AG20443 (cell line): ENCODE results near the gene UQCRHL.
A peak's percentile ranks its signal among the peaks of the same experiment; 100 is the strongest.
"Not testable (repeated sequence)": the region's sequence is repeated elsewhere in the genome, so short reads cannot be mapped to it uniquely, and the experiment has no call there.

Source experiments
- DNase-seq: peaks from one replicate; pipeline ENCODE4 v3.0.0; 2012; ENCODE audit warnings: low spot score, mixed read lengths

UQCRHL gene

DNA sequence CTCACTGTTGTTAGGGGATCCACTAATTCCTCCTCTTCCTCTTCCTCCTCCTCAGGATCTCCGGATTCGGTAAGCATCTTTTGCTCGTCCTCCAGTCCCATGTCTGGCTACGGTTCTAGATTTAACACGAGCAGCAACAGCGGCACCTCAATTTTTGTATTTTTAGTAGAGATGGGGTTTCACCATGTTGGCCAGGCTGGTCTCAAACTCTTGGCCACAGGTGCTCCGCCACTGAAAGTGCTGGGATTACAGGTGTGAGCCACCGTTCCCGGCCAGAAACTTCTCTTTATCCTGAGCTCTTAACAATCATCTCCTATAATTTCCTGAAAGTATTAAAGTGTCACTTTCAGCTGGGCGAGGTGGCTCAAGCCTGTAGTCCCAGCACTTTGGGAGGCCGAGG, at the start of gene UQCRHL:
TSS of gene UQCRHL (minus strand) at position 101 of the 400 bp plus-strand sequence. CDS start at position 101, 0 bp downstream.
- DNase-seq: not testable (repeated sequence)

GRCh38 chr1:15856888-15857287, 49.4 kb upstream of the UQCRHL start:
- DNase-seq: no peak

DNA sequence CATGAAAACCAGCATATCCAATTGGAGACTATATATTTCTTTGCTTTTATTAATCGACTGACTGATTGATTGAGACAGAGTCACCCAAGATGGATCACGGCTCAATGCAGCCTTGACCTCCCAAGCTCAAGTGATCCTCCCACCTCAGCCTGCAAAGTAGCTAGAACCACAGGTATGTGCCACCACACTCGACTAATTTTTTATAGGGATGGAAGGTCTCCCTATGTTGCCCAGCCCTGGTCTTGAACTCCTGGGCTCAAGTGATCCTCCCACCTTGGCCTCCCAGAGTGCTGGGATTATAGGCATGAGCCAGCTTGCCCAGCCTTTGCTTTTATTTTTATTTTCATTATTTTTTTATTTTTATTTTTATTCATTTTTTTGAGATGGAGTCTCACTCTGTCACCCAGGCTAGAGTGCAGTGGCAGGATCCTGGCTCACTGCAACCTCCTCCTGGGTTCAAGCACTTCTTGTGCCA, 45.4 kb upstream of the UQCRHL start:
- DNase-seq: no peak

GRCh38 chr1:15852036-15852827, 44.8 kb upstream of the UQCRHL start:
- DNase-seq: no peak

DNA sequence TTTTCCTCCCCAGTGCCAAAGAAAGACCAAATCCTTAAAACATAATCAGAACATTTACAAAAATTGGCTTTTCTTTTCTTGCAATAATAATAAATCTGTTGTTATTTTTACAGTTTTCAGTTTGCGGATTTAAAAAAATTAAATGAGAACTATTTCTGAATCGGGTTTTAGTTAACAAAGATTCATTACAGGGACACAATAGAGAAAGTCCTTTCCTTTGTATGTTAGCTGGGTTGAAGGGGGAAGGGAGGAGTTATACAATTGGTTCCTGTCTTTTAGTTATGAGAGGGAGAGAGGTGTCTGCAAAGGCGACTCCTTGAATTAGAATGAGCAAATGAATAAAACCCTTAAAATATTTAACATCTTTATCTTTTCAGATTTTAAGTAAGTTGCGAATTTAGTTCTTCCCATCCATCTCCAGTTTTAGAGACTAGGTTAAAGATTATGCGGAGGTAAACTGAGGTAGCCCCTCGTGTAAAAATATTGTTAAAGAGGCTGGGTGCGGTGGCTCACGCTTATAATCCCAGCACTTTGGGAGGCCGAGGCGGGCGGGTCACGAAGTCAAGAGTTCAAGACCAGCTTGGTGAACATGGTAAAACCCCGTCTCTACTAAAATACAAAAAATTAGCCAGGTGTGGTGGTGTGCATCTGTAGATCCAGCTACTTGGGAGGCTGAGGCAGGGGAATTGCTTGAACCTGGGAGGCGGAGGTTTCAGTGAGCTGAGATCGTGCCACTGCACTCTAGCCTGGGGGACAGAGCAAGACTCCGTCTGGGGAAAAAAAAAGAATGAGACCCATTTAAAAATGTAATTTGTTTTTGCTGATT, 44.0 kb upstream of the UQCRHL start:
- no peak for DNase-seq

GRCh38 chr1:15850471-15851001, 43.1 kb upstream of the UQCRHL start:
- DNase-seq: no peak

- DNase-seq: peak; percentile 11
Observed at GRCh38 chr1:15849775-15850324, 42.4 kb upstream of the UQCRHL start.

DNA sequence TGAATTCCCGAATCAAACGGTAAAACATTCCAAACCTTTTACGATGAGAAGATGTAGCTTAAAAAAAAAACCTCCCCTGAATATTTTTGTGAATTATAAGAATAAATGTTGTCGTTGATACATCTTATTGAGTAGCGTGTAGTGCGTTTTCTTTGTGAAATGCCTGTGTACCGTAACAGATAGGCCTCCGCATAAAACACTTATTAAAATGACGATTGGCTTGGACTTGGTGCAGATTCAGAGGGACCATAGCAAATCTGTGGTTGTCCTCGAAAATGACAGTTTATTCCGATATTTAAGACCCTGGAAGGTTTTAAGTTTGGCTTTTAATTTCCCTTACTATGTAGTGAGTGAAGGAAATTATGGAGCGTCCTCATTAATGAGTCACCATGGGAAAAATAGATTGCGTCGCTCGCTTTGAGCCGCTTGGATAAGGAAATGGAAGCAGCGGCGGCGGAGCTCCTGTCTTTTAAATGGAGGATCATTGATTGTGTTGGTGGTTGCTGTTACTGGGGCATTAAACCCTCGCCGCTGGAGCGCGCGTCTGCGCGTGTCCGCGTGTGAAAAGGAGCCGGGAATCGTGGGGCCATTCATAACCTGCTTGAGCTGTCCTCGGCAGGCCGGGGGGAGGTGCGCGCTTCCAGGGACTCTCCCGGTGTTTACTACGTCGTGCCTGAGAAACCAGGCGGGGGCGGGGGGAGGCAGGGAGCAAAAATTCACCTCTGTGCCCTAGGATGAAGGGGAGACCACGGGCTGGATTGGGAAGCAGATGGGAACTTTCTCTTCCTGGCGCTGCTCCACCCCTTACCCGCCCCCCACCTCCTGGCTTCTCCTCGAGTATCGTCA, 41.7 kb upstream of the UQCRHL start:
- peak; percentile 55 for DNase-seq

GRCh38 chr1:15848143-15848928, 40.9 kb upstream of the UQCRHL start:
- DNase-seq: peak; percentile 20

- no peak for DNase-seq
Observed at GRCh38 chr1:15847893-15848142, 40.4 kb upstream of the UQCRHL start.

- DNase-seq: peak; percentile 98
Observed at GRCh38 chr1:15847100-15847892, 39.8 kb upstream of the UQCRHL start, which contains the start of gene SPEN. SPEN (plus strand) TSS chr1:15847707; CDS start chr1:15848068, 361 bp downstream.

DNA sequence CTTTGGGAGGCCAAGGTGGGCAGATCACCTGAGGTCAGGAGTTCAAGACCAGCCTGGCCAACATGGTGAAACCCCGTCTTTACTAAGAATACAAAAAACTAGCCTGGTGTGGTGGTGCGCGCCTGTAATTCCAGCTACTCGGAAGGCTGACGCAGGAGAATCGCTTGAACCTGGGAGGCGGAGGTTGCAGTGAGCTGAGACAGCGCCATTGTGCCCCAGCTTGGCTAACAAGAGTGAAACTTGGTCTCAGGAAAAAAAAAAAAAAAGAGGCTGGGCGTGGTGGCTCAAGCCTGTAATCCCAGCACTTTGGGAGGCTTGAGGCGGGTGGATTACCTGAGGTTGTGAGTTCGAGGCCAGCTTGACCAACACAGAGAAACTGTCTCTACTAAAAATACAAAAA, 38.6 kb upstream of the UQCRHL start:
- DNase-seq: not testable (repeated sequence)

DNA sequence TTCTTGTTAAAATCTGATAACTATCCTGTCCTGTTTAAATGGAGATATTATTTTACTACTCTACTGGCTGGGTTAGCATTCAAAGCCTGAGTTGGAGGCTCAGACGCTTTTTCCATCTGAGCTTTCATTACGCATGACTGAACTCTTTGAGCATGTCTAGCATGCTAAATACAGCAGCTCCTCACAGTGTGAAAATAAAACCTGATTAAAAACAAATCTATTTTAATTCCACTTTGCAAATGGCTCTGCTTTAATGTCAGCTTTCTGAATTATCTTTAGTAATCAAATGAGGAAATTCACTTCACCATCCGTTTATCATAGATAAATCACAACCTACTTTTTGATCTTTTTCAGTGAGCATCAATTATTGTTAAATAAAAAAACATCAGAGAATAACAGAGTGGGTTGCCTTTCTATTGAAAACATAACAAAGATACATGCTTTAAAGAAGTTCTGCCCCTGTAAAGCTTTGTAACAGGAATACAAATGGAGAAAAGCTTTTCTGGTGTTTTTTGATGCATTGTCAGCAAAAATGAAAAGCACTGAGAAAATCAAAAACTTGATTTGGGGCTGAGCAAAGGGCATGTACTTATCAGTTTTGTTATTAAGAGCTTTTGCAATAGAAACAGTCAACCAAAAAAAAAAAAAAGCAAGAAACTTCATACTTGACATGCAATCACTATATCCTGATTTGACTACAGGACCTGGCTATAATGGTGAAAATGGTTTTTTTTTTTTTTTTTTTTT, 36.5 kb upstream of the UQCRHL start:
- no peak for DNase-seq

GRCh38 chr1:15838721-15839120, 31.3 kb upstream of the UQCRHL start:
- no peak for DNase-seq

GRCh38 chr1:15837931-15838330, 30.5 kb upstream of the UQCRHL start:
- no peak for DNase-seq

DNA sequence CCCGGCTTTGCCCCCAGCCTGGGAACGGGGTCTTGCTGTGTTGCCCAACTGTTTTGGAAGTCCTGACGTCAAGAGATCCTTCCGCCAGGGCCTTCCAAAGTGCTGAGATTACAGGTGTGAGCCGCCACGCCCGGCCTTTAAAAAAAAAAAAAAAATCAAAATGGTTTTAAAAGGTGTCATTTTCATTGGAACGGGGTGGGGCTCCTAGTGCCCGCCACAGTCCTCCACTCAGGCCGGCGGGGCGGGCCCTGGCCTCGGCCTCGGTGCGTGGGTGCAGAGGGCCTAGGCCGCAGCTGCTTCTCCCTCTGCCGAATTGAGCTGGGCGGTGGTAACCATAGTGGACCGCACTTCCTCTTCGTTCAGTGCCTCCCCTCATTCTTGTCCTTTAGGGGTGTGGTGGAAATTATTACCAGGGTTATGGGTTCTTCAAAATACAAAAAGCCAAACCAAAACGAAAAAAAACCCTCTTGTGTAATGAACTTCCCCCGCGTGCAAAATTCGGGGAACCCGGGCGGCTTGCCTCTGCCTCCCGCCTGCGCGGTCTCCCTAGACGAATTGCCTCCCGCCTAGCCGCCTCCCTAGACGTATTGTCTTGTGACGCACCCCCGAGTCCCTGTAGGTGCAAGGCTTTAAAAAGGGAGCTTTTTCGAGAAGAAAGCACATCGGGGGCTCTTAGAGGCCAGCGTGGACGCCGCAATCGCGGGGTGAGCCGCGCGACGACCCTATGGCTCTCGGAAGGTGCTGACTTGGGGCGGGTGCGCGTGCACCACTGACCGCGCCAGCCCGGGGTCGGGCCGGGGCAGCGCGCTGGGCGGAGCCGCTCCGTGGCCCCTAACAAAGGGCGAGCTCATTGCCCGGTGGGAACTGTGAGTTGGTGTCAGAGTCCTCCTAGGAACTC, 29.6 kb upstream of the UQCRHL start:
- no peak for DNase-seq

DNA sequence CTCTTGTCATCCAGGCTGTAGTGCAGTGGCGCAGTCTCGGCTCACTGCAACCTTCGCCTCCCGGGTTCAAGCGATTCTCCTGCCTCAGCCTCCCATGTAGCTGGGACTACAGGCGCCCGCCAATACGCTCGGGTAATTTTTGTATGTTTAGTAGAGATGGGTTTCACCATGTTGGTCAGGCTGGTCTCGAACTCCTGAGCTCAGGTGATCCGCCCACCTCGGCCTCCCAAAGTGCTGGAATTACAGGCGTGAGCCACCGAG, 29.0 kb upstream of the UQCRHL start:
- not testable (repeated sequence) for DNase-seq

DNA sequence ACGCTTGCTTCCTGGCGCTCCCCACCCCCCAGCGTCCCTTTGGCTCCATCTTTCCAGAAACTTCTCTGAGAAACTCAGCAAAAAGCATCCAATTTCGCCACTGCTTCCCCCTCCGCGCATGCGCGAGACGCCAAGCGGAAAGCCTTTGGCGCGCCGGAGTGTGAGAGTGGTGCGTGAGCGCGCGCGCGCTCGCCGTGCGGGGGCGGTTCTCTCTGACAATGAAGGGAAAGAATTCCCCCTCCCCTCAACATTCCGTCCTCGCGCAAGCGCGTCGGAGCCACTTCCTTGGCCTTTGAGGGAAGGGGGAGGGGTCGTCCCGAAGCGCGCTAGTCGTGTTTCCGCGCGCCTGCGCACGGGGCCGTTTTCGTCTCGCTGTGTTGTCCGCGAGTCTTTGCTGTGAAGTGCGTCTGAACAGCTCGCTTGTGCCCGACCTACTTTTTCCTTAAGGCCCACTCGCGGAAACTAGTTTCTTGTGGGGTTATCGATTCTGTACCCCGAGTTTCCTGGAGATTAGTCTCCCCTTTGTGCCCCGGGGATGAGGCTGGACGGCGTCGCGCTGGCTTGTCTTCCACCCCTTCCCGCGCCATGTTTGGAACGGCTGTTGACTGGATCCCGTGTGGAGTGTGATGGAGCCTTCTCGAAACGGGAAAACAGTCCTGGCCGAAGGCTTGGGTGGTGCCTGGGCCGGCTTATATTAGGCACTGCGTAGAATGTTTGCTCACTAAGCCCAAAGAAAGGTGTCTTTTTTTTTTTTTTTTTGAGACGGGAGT, 28.5 kb upstream of the UQCRHL start:
- DNase-seq: peak; percentile 97
